GM13976 (cell line): ENCODE measurements around the gene PREX1.

Source experiments
- DNase-seq: peaks from one replicate; pipeline ENCODE4 v3.0.0; 2012; ENCODE audit warnings: low spot score
- in situ Hi-C: fragments of 300-500 bp; cut with MboI; formaldehyde crosslinking; loops from one replicate; pipeline ENCODE4 v1.12.0; 2022; ENCODE audit warnings: low sequenced_read_pairs, mixed read lengths, inconsistent platforms; ENCODE audit not compliant: unreplicated experiment
- TF ChIP-seq, protein P1 (sequence below): IDR thresholded peaks from 2 replicates; pipeline ENCODE4 v1.5.1; 2012; ENCODE audit warnings: borderline replicate concordance, mild to moderate bottlenecking; ENCODE audit not compliant: insufficient read depth; ENCODE audit errors: extremely low read depth, missing control alignments, control extremely low read depth

The PREX1 gene

DNA sequence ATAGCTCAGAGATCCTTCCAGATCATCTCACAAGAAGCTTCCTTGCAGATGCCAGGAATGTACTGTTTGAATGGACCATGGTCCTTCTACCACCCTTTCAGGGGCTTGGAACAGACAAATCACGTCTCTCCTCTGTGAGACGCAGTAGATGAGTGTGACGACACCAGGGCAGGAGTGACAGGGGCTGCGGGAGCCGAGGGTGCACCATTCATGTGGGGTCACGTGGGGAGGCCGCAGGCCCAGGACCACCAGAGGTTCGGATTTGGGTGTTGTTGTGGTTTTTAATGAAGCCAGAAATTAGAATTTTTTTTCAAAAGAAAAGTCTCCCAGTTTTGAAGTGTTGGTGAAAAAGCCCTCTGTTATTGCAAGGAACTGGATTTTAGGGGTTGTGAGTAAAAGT lies 79.2 kb downstream of the PREX1 start:
- in situ Hi-C loops = no loop called here
- no peak for DNase-seq
- TF ChIP-seq, protein P1, sequence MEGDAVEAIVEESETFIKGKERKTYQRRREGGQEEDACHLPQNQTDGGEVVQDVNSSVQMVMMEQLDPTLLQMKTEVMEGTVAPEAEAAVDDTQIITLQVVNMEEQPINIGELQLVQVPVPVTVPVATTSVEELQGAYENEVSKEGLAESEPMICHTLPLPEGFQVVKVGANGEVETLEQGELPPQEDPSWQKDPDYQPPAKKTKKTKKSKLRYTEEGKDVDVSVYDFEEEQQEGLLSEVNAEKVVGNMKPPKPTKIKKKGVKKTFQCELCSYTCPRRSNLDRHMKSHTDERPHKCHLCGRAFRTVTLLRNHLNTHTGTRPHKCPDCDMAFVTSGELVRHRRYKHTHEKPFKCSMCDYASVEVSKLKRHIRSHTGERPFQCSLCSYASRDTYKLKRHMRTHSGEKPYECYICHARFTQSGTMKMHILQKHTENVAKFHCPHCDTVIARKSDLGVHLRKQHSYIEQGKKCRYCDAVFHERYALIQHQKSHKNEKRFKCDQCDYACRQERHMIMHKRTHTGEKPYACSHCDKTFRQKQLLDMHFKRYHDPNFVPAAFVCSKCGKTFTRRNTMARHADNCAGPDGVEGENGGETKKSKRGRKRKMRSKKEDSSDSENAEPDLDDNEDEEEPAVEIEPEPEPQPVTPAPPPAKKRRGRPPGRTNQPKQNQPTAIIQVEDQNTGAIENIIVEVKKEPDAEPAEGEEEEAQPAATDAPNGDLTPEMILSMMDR = no peak

DNA sequence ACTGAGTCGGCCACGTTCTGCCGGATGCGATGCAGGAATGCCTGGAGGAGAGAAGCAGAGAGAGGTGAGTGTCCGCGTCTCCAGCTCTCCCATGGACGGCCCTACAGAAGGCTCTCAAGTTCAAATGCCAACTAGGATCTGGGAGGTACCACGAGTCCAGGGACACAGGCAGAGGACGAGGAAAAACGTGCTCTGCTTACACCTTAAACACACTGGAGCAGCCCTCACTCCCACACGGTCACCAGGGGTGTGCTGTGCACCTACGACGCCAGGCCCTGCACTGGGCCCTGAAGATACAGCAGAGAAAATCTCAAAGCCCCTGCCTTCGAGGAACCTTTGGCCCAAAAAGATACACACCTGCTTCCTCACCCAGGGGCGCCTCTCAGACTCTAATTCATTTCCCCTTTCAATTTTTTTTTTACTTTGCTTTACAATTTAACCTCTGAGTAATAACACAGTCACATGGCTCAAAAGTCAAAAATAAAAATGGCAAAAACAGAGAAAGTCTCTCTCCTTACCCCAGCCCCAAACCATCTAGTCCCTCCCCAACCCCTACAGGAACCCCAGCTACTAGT lies 79.9 kb downstream of the PREX1 start:
- TF ChIP-seq, protein P1 = no peak
- DNase-seq = peak; percentile 60
- in situ Hi-C loops = no loop called here

DNA sequence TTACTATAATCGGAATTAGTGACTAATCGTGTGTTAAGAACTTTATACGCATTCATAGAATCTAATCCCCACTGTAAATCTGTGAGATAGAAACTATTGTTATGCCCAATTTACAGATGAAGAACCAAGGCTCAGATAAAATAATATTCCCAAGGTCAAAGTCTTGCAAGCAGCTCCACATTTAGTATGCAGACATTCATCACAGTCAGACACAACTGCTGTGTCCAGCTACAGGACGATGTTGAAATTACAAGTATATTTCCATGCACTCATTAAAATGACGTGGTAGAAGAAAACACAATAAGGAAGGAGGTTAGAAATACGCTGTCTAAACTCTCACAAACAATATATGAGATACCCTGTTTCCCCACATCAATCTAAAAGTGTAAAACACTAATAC lies 82.5 kb downstream of the PREX1 start:
- TF ChIP-seq, protein P1 = no peak
- no peak for DNase-seq
- in situ Hi-C loops = no loop called here

DNA sequence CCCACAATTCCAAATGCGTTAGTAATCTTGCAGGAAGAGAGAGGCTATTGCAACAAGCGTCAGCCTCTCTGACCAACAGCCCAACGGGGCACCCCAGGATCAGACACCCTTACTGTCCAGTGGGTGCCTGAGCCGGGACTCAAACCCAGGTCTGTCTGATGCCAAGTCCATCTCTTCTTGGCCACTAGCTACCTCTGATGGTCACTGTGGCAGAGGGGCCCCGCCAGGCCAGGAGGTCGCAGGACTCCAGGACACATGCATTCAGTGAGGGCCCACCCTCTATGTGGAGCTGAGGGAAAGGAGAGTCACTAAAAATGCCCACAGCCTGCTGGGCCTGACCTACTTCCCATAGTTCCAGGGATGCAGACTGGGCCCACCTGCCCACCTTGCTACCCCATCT lies 83.3 kb downstream of the PREX1 start:
- in situ Hi-C loops = no loop called here
- DNase-seq = no peak
- TF ChIP-seq, protein P1 = no peak

DNA sequence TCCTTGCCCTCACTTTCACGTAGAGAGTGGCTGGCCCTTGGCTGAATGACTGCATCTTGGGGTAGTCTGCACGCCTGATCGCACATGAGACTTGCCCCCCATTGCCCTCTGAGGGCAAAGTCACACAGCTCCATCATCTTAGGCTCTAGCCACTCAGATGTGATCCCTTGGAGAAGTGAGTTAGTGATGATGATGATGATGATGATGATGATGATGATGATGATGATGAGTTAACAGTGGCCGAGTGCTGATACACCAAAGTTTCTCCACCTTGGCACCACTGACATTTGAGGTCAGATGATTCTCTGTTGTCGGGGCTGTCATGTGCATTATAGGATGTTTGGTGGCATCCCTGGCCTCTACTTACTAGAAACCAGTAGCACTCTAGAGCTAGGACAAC lies 84.0 kb downstream of the PREX1 start:
- TF ChIP-seq, protein P1 = no peak
- no peak for DNase-seq
- in situ Hi-C loops = no loop called here

DNA sequence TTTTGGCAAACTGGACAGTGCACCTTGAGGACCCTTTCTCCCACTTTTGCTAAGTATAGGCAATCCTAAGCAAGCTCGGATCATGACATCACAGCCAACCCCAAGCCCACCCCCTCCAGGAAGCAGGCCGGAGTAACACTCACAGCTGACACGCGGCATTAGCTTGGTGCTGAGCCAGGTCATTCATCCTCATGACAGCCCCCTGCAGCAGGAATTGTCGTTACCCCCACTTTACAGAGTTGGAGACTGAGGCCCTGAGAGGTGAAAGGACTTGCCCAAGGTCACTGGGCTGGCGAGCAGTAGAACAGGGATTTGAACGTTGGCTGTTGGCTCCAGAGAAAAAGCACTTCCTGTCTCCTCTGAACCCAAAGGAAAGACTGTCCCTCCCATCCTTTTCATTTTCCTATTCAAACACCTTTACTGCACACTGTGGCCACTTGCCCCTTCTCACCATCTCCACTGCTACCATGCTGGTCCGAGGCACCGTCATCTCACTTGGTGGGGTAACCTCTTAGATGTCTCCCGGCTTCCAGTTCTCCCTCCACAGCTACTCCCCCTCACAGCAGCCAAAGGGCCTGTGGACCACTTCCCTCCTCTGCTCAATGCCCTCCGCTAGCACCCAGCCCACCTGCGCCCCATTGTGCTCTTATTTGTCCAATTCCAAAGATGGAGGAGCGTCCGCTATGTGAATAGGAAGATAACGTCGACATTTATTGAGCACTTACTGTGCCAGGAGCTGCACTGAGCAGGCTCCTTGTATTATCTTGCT lies 84.7 kb downstream of the PREX1 start:
- TF ChIP-seq, protein P1 = no peak
- no peak for DNase-seq
- in situ Hi-C loops = no loop called here

DNA sequence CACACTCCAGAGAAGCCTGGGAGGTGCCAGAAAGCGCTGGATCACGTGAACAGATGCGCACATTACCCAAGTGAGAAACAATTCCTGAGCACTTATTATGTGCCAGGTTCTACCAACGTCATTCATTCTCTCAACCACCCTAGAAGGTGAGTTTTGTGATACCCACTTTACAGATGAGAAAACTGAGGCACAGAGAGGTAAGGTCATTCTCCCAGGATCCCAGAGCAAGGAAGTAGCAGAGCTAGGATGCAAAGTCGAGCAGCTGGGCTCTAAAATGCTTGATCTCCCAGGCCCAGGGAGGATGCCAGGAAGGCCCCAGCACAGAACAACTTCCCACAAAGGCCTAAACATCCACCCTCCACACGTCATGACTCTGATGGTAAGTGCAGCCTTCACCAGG lies 85.6 kb downstream of the PREX1 start:
- no peak for DNase-seq
- TF ChIP-seq, protein P1 = no peak
- in situ Hi-C loops = no loop called here
